HG03064 (cell line): ENCODE measurements around the gene CFAP100.

Experiments
- ATAC-seq: cut with Tn5 transposase; IDR thresholded peaks from one replicate; pipeline ENCODE4 v1.9.1; 2021; ENCODE audit warnings: low read depth; ENCODE audit not compliant: unreplicated experiment

CFAP100 gene

DNA sequence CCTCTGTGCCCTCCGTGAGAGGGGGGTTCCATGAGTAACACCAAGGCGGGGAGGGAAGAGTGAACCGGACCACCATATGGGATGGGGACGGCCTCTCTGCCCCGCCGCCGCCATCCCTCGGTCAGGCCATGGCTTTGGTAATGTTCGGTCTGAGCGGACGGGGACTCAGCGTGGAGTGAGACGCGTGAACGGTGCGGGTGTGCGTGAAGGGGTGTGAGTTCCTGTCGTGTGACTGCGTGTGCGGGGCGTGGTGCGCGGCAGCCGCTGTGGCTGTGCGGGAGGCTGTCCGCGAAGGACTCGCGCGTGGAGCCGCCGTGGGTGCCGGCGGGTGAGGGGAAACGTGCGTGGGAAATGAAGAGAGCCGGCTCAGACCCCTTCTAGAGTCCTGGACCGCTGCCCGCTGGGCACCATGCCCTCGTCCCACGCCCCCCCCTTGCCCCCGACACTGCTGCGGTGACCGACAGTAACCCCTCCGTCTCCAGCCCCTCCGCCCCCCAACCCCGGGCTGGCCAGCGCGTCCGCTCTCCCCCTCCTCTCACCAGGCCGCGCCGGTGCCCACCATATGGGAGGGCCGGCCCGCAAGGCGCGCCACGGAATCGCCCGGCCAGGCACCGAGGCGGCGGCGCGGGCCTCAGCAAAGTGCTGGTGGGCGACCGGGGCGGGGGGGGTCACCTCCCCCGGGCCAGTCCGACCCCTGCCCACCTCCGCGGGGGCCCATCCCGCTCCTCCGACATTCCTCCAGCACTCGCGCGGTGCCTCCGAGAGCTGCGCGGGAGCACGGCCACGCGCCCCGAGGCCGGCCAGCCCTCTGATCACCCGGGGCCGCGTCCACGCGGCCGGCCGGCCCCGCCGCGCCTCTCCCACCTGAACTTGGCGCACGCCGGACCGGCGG, 38.1 kb upstream of the CFAP100 start:
- ATAC-seq: peak; percentile 11

DNA sequence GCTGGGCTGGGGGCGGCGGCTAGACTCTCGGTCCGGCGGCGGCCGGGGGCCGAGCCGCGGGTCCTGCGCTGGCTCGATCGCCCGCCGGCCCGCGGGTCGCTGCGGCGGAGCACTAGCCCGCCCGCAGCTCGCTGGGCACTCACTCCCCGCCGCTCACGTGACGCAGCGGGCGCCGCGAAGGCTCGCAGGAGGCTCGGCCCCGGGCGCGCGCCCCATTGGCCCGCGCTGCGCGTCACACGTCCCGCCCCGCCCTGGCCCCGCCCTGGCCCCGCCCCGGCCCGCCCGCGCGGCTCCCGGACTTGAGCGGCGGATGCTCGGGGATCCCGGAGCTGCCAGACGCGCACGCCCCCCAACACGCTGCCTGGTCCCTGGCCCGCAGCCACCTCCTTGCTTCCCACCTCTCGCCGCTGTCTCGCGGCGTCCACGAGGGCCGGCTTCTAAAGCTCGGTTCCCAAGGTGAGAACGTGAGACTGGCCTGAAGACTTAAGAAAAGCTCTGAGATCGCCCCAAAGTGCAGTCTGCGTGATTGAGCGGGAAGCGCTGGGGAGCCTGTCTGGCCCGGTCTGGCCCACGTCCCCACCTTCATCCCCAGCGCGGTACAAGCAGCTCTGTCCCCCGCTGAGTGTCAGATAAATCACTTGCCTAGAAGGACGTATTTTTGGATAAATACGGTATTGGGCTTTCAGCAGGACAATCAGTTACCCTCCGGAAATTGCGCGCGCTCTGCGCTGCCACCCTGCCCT, 37.2 kb upstream of the CFAP100 start, which contains the start of gene KLF15:
Gene KLF15 (minus strand): TSS at position 114 of the 743 bp plus-strand sequence. CDS start 4,486 bp downstream, outside the sequence.
- ATAC-seq: peak; percentile 93

DNA sequence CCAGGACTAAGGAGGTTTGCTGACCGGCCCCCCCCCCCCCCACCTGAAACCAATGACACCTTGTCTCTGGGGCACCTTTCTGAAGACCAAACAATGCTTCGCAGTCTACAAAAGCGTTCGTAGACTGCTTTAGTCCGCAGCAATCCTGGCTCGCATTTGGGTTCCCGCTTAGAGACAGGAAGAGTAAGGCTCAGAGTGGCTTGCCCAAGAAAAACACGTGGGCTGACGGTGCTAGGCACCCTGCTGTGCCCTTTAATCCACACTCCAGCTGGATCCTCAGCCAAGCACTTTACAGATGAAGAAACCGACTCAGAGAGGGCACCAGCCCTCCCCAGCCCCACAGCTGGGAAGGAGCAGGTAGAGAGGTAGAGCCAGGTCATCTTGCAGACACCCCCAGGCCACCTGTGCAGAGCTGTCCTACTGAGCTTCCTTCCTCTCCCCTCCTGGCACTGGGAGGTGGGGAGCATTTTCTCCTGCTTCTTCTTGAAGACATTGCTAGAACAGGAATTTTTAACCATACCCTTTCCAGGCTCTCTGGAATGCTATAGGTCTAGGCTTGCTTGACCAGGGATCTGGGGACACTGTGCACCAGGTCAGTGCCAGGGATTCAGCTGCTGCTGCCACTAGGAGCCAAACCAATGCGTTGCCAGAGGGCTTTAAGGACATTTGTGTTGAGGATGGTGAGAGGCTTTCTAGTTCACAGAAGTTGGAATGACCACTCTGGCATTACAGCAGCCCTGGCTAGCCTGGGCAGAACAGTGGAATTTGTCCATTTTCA, 36.5 kb upstream of the CFAP100 start:
- no peak for ATAC-seq

DNA sequence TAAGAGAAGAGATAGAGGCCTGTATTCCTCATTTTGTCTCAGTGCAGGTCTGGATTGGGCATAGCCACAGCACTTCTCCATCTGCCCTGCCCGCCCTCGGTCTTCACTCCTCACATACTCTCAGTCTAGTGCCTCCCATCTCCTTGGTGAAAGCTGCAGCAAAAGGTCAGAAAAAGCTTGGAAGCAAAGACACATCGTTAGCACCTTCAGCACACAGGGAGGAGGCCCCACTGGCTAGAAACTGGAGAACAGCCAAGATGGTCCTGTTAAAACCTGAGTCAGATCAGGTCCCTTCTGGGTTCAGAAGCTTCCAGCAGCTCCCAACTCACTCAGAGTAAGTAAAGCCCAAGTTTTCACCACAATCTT, 35.9 kb upstream of the CFAP100 start:
- ATAC-seq: no peak

DNA sequence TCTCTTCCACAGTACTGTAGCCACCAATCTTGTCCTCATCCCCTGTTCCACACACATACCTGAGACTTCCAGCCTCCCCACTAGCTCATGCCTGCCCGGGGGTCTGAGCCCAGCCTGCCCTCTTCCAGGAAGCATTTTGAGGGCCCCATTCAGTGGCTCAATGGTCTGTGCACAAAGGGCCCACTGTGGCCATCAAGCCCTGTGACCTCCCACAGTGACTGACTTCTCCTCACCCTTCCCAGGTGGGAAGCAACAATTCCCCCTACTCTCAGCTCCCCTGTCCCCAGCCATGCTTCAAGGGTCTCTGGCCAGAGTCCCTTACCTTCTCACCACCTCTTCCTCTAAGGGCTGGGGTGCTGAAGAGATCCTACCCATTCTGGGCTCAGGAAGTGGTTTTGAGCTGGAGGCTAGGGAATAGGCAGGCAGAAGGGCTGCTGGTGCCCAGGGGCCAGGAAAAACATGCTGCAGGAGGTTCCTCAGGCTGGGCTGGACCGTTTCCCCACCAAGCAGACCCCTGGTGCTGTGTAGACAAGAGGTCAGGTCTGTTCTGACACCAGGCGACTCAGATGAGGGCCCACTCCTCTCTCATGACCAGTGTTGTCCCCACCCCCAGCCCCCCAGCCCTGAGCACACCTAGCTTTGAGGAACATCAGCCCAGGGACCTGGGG, 34.5 kb upstream of the CFAP100 start:
- no peak for ATAC-seq

DNA sequence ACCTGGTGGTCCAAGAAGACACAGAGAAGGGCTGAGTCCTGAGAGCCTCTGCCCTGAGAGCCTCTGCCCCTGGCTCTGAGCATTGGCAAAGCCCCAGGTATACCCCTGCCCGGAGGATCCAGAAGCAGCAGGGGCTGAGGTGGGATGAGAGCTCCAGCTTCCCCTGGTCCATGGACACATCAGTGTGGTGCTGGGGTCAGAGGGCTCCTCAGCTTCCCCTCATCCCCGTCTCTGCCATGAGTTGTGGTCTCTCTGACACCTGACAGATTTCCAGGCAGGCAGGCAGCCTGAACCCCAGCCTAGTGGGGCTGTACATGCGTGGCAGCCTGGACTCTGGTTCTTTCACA, 34.0 kb upstream of the CFAP100 start:
- no peak for ATAC-seq

DNA sequence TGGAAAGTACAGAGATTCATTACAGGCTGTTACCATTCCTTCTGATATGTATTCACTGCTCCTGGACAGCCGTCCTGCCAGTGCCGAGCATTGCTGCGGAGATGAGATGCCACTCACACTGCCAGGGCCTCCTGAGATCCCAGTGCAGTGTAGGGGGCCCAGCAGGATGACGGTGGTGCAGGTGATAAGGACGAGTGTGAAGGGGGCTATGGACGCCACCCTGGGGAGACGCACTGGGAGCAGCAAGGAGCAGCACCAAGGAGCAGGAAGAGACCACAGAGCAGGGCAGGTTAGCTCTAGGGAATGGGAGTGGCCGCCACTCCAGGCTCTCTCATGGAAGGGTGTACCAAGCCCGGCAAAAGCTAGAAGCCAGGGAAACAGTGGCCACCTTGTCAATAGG, 33.5 kb upstream of the CFAP100 start:
- ATAC-seq: no peak

DNA sequence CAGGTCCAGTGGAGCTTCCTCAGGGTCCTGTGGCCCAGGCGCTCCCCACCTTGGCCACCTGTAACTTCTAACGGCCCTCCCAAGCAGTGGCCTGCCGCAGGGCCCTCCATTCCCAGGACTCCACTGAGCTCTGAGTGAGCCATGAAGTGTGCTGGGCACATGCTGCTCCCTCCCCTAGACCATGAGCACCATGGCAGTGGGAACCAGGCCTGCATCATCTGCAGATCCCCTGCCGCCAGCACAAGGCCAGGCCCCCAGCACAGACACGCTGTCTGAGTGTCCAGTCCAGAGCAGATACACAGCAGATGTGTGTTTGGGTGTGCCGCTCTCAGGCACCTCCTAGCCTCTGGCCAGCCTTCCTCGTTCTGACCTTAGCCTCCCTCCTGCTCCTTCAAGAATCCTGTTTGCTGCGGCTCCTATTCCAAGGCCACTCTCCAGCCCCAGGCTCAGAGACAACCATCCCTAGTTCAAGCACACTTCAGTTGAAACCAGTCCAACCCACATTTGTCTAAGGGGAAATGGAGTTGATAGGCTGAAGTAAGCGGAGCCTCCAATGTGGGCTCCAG, 30.5 kb upstream of the CFAP100 start:
- ATAC-seq: no peak

DNA sequence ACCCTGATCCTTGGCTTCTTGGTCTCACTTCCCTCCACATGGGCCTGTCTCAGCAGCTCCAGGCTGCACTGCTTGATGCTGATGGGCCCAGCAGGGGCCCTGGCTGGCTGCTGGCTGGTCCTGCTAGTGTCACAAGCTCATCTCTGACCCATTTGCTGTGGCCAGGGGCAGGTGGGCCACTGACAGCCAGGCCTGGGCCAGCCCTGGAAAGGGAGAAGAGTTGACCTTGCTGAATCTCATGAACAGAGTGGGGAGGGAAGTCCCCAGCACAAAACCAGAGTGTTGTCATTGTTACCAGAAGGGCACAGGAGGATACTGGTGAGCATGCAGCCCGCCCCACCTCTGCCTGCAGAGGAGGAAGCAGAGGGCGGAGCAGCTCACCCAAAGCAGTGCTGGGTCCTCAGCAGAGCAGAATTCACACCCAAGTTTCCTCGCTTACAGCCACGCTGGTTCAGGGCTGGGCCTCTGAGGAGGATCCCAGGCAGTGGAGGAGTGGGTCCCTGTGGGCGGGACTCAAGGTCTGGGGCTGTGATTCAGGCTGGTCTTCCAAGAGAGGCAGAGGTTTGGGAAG, 29.9 kb upstream of the CFAP100 start:
- no peak for ATAC-seq

DNA sequence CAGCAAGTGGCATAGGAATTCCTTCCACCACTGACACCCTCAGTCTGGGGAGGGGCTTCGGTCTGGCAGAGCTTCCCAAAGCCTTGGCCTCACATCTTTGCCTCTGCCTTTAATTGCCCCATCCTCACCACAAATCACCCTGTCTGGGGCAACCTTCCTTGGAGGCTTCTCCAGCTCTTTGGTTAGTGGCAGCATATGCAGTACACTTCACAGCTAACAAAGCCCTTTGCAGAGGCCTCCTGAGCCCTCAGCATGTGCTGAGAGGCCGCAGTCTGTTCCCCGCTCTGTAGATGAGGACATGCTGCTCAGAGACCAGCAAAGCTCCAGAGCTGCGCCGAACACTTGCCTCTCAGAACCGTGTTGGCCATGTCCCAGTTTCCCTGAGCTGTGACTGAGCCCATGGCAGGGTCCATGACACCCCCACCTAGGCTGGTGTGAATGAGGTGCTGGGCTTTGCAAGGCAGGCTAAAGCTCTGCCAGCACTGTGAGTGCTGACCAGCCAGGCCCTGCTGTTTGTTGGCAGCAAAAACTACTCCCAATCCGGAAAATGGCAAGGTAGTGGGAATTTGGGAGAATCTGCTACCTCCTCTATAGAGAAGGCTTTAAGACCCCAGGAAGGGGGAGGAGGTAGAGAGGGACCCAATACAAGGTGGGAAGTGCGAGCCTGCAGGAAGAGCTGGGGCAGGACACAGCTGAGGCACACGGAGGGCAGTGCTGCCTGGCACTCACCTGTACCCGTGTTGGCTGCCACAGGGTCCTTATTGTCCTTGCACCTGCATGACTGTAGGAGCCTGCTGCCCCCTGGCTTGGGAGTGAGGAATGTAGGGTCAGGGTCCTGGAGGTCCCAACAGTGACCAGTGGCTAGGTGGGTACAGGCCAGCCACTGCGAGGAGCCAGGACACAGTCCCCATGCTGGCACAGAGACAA, 29.1 kb upstream of the CFAP100 start:
- no peak for ATAC-seq

DNA sequence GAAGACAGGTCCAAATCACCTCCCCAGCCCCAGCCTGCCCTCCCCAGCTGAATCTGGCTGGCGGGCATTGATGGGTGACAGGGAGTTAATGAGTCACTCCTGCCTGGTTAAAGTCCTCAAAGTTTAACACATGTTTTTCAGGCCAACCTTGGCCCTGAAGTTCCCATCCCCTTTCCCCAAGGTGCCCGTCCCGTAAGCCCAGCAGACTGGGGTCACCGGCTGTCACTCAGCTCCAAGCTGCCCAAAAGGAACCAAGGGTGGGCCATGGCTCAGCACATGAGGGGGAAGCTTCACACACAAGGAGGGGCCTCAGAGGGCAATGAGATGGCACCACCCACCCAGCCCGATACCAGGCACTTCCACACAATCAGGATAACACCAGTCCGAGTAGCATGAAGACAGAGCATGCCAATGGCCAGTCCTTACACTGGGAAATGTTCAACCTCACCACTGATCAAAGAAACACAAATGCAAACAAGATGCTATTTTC, 27.3 kb upstream of the CFAP100 start:
- ATAC-seq: no peak

DNA sequence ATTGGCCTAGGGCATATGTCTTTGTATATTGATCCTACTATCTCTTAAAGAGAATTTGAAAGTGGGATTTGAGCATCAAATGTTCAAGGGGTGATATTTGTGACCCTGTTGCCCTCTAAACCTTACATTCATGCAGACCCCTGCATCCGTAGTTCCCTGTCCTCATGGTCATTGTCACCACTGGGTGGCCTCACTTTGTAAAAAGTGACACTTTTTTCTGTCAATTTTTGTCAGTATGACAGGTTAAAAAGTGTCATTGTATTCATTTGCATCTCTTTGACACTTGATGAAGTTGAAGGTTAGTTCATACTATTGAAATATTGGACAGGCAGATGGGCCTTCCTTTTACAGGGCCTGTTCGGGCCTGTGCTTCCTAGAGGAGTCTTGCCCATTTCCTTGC, 25.2 kb upstream of the CFAP100 start:
- no peak for ATAC-seq

DNA sequence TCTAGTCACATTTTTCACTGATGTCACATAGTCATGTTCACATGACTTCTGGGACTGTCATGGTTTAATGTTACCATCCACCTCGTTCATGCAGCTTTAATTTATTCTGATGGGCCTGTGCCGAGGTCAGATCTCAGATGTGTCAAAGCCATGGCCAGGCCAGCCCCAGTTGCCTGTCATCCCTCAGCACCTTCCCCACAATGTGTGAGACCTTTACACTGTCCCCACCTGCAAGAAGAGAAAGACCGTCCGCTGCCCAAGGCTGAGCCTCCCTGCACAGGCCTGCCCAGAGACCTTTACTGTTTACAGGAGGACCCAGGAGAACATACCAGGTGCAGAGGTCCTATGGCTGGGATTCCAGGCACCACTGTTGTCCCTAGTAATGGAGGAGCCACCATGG, 24.7 kb upstream of the CFAP100 start:
- no peak for ATAC-seq

DNA sequence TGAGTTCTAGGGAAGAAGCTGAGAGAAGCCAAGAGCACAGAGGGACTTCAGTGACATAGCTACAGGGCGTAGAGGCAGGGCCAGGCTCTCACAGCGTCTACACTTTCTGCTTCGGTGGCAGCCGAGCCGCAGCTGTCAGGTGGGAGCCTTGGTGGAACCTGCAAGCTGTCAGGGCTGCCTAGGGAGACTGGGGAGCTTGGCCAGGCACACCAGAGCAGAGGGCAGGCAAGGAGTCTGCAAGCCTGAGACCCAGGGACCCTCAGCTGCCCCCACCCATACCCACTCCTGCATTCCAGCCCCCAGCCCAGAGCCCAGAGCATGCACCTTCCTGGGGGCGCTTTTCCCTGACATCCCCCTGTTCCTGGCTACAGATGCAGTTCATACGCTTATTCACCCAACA, 24.1 kb upstream of the CFAP100 start:
- ATAC-seq: no peak

DNA sequence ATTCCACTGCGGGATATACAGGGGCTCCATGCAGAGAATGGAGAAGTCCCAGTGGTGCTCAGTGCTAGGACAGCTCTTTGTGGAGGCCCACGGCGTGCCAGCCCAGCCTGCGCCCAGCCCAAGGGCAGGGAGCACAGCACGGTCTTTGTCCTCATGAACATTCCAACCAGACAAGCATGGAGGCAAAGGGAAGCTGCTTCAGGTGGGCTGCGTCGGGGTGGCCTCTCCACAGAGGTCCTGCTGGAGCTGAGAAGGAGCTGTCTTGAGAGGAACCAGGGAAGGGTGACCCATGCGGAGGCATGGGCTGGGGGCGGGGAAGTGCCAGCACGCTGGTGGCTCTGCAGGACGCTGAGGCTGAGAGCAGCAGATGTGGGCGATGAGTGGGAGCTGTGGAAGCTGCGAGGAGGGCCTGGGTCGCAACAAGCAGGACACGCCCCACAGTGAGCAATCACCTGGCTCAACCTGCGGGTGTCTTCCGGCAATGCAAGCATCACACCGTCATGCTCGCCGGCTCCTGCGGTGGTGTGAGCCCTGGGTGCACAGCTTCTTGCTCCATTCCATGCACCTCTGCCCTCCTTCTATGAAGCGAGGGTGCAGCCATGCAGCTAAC, 23.5 kb upstream of the CFAP100 start:
- ATAC-seq: no peak

DNA sequence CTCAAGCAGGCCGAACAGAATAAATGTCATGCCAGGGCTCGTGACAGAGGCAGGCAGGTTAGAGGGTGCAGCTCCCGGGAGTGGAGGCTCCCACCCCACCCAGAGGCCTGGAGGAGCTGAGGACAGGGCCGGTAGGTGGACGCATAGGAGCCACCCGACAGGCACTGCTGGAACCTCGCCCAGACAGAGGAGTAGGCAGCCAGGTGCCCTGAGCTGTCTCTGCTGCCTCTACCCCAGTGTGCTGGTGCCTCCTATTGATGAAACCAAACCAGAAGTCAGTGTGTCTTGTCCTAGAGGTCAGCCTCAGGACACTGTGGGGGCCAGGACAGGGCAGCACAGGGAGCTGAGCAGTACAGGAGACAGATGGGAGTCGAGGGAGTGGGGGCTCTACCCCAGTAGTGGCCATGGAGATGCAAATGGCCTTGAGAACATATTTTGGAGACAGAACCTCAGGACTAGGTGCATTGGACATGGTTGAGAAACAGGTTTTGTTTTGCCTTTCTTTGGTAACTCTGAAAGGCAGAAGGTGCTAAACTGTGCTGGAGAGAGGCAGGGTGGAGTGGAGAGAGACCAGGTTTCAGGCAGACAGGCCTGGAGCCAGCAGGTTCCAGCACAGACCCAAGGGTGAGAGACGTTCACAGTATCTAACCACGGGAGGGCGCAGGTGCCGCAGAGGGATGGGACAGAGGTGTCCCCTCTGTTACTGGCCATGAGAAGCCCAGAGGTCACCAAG, 22.1 kb upstream of the CFAP100 start:
- ATAC-seq: no peak

DNA sequence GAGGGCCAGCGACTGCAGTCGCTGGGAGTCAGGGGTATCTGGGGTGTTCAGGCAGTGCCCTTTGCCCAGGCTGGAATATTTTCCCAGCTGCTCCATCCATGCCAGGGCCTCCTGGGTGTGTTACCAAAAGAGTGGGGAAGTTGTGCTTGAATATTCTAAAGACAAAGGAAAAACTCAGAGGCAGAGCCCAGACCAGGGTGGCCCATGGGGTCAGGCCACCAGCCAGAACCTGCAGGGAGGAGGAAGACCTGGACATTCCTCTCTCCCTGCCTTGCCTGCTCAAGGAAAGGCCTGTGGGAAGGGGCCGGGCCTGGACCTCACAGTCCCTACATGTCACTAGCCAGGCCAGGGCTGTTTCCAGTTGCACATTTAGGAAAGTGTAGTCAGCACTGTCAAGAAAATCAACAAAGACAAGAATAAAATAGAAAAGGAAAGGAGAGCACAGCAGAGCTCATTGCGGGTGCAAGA, 21.5 kb upstream of the CFAP100 start:
- ATAC-seq: no peak
